Measurements from ENCODE around the gene PI4K2A. TPM values are rescaled to one million over a fixed set of nuclear protein-coding genes. Genes with fewer than 3 reads are reported as not detected.

The PI4K2A gene
- total RNA-seq, 4 donors from 2014 or later, result 14.8 to 25.8 (median 22.7) TPM

- WGBS, 2 donors (ENCODE audit: low coverage in 1 of 2), result 71 to 83% methylated on average over 1 to 6 of the region's 6 CpGs
- Histone ChIP-seq H3K4me1 (no peaks in the 10 kb centered on the region), H3K27me3 (no peaks in the 10 kb centered on the region), H3K27ac (no peak overlapping the region), H3K9me3 (no peaks in the 10 kb centered on the region), H3K4me3 (no peak overlapping the region), H3K36me3 (peaks cover 6 to 94% of the 10 kb centered on the region in 2 donors)
- TF ChIP-seq POLR2AphosphoS5 (IDR thresholded peaks at IDR 0.05) (no peak), CTCF (IDR thresholded peaks at IDR 0.05) (no peak), POLR2A (IDR thresholded peaks at IDR 0.05) (no peak), EP300 (IDR thresholded peaks at IDR 0.05) (no peak)
- ATAC-seq, result no peak
These were observed 27.0 kb downstream of the PI4K2A start for GRCh38 chr10:97667463-97667862.

DNA sequence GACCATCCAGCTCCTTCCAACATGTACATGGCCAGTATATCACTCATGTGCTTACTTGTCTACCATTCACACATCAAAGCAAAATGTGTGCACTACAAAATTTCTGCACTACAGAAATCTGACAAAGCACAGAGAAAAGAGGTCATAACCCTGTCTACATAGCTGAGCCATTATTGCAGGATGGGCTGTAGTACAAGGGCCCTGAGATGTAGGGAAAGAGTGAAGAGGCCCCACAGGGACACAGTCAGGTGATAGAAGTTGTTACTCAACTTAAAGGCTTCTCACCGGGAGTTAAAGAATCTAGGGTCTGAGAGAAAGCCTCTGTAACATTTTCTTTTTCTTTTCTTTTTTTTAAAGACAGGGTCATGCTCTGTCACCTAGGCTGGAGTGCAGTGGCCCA lies 29.1 kb downstream of the PI4K2A start:
- WGBS, 2 donors (ENCODE audit: low coverage in 1 of 2), result 64 to 80% methylated on average over 1 of the region's 1 CpG
- TF ChIP-seq POLR2AphosphoS5 (IDR thresholded peaks at IDR 0.05), result no peak
- no peak for TF ChIP-seq POLR2A (IDR thresholded peaks at IDR 0.05)
- no peak for TF ChIP-seq CTCF (IDR thresholded peaks at IDR 0.05)
- no peak for TF ChIP-seq EP300 (IDR thresholded peaks at IDR 0.05)
- H3K4me3 ChIP-seq, result no peak overlapping the region
- peaks cover 0 to 4% (median 0%) of the 10 kb centered on the region in 3 donors for H3K4me1 ChIP-seq
- H3K9me3 ChIP-seq, result no peaks in the 10 kb centered on the region
- no peaks in the 10 kb centered on the region for H3K27me3 ChIP-seq
- H3K27ac ChIP-seq, result no peak overlapping the region
- ATAC-seq, result no peak
- H3K36me3 ChIP-seq, result peaks cover under 1 to 93% of the 10 kb centered on the region in 2 donors

- ATAC-seq, result peak; percentile 19
- H3K27me3 ChIP-seq, result no peaks in the 10 kb centered on the region
- WGBS, 2 donors (ENCODE audit: low coverage in 1 of 2), result 57 to 73% methylated on average over 3 to 7 of the region's 8 CpGs
- peak overlapping the region in 1 of 4 donors; percentile 5 for H3K27ac ChIP-seq
- no peaks in the 10 kb centered on the region for H3K9me3 ChIP-seq
- peaks cover 0 to 93% of the 10 kb centered on the region in 2 donors for H3K36me3 ChIP-seq
- TF ChIP-seq POLR2AphosphoS5 (IDR thresholded peaks at IDR 0.05) (no peak), EP300 (IDR thresholded peaks at IDR 0.05) (no peak), CTCF (IDR thresholded peaks at IDR 0.05) (no peak), POLR2A (IDR thresholded peaks at IDR 0.05) (no peak)
- peaks cover 0 to 12% (median 0%) of the 10 kb centered on the region in 3 donors for H3K4me1 ChIP-seq
- H3K4me3 ChIP-seq, result no peak overlapping the region
These were observed 33.5 kb downstream of the PI4K2A start for GRCh38 chr10:97673736-97674525.

DNA sequence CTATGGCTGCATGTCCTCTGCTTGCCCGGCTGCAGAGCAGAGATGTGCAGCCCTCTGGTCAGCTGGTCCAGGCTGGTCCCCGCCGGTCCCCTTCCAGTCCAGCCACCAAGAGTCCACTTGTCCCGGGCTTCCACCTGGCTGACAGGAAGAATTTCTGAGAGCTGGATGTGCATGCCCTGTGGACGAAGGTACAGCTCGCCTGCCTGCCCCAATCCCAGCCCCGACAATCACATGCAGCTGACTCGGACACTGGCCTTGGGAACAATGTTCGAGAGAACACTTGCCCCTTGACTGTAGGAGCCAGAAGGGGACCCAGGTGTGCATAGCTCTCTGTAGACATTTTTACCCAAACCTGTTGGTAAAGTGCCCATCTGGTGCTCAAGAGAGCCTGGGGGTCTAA lies 34.8 kb downstream of the PI4K2A start:
- Histone ChIP-seq H3K36me3 (peaks cover 0 to 93% of the 10 kb centered on the region in 2 donors), H3K4me1 (peaks cover 0 to 18% (median 0%) of the 10 kb centered on the region in 3 donors), H3K27me3 (no peaks in the 10 kb centered on the region), H3K4me3 (no peak overlapping the region), H3K27ac (peak overlapping the region in 1 of 4 donors; percentile 5), H3K9me3 (no peaks in the 10 kb centered on the region)
- 40 to 77% methylated on average over 1 to 3 of the region's 9 CpGs for WGBS, 2 donors (ENCODE audit: low coverage in 1 of 2)
- TF ChIP-seq POLR2A (IDR thresholded peaks at IDR 0.05) (no peak), POLR2AphosphoS5 (IDR thresholded peaks at IDR 0.05) (no peak), EP300 (IDR thresholded peaks at IDR 0.05) (no peak), CTCF (IDR thresholded peaks at IDR 0.05) (no peak)
- no peak for ATAC-seq

Data from gastroesophageal sphincter (tissue), 4 donors.